NK-92 (cell line): ENCODE results near the gene ANO3.

ENCODE experiments used
- DNase-seq: peaks from one replicate; lab custom pipeline; 2025; ENCODE audit not compliant: unreplicated experiment; lab: John Stamatoyannopoulos, UW

Gene ANO3

GRCh38 chr11:26483108-26483507 lies 151.2 kb downstream of the ANO3 start:
- DNase-seq: no peak

DNA sequence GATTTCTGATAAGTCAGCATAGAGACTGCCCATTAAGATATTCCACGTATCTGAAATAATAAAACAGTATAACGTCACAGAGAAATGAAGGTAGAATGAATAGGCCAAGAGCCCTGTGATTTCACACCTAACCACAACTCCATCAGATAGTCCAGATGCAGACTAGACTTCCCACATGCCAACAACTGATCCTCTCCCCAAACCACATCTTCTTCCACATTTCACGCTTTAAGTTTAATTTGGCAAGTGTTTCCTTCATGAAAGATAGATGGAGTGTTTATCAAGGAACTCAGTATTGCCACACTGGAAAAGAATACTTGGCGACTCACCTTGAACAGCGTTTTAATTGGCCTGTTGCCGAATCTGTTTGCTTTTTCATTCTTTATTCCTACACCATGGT lies 158.6 kb downstream of the ANO3 start:
- no peak for DNase-seq

DNA sequence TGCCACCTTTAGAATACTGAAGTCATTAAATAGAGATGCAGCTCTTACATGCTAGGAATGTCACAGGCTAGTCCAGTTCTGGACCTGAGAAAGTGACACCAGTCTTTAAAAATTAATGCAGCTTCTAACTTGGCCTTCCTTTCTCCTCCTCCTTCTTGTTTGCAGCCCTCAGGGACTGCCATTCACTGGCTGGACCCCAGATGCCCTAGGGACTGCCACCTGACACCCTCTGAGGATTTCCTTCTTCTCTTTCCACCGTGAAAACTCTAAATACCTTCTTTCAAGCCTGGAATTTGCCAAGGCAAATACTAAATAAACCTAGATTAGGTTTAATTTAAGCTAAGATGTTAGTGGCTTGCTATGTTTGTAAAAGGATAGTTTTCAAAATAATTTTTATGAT lies 161.7 kb downstream of the ANO3 start:
- DNase-seq: no peak

DNA sequence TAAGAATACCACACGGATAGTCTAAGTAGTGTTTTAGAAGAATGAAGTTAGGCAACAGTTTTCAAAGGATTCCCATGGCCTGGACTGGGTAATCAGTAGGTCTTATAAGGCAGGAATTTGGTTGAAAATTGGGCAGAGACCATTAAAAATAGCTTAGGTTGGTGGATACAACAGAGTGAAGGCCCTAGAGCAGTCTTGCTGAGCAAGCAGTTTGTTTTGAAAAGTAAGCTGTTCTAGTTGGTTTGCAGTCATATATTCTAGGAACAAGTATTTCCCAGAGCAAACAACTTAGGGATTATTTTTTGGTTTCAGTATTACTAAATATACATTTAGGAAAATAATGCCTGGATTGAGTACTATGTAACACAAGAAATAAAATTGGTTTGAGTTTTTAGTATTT lies 175.3 kb downstream of the ANO3 start:
- no peak for DNase-seq

GRCh38 chr11:26510164-26510563 lies 178.2 kb downstream of the ANO3 start:
- DNase-seq: no peak

- DNase-seq: no peak
Measured at GRCh38 chr11:26510756-26511155, 178.8 kb downstream of the ANO3 start.

DNA sequence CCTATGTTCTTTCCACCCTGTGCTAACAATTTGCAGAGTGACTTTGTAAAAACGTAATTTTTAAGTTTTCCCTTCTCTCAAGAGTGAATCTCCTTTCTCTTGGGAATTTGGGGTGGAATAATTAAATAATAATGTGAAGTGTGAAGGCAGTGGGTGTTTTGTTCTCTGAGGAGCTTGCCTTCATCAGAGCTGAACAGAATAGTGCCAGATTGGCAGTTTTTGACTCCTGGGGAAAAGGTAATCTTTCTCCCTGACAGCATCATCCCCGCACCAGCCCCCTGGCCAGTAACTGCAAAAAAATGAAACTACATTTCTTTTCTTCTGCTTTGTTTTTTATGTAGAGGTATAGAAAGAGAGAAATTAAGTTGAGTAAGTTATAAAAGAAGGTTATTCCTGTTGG lies 180.3 kb downstream of the ANO3 start:
- DNase-seq: no peak

DNA sequence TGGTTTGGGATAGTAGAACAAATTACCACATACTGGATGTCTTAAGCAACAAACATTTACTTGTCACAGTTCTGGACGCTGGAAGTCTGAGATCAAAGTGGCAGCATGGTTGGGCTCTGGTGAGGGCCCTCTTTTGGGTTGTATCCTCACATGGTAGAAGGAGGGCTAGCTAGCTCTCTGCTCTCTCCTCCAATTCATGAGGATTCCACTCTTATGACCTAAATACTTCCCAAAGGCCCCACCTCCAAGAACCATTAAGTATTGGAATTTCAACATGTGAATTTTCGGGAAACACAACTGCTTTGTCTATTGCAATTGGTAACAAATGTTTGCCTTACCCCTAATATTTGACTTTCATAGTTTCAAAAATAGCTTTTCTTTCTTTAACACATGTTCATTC lies 187.5 kb downstream of the ANO3 start:
- no peak for DNase-seq

DNA sequence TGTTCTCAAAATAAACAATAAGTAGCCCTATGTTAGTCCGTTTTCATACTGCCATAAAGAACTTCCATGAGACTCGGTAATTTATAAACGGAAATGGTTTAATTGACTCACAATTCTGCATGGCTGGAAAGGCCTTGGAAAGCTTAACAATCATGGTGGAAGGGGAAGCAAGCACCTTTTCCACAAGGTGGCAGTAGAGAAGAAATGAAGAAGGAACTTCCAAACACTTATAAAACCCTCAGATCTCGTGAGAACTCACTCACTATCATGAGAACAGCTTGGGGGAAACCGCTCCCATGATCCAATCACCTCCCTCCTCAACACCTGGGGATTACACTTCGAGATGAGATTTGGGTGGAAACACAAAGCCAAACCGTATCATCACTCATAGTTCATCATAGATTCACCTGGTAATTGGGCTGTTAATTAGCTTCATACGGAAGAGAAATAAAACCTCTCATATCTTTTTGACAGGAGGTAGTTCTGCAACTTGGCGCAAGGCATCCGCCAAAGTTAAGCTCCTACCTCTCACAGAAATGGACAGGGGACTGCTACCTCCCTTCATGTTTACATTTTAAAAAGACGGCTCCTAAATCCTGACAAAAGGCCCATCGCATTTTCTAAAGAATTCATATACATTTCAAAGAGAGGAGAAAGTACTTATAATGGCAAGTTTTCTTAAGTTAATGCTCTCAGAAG lies 191.1 kb downstream of the ANO3 start:
- DNase-seq: no peak

DNA sequence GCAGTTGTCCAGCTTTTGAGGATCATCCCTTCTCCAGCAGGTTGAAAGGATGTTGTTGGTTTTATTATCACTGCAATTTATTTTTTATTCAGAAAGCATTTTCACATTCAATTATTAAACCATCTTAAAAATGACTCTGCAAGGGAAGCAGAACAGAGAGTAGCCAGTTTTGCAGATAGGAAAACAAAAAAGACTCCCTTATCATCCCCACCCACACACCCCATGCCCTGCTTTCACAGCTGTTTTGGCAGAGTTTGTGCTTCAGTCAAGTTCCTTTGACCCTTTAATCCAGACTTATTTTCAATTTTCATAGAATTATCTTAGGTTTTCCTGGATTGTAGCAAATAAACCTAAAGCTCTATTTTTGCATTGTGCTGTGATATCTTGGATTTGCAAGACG lies 195.8 kb downstream of the ANO3 start:
- DNase-seq: no peak

DNA sequence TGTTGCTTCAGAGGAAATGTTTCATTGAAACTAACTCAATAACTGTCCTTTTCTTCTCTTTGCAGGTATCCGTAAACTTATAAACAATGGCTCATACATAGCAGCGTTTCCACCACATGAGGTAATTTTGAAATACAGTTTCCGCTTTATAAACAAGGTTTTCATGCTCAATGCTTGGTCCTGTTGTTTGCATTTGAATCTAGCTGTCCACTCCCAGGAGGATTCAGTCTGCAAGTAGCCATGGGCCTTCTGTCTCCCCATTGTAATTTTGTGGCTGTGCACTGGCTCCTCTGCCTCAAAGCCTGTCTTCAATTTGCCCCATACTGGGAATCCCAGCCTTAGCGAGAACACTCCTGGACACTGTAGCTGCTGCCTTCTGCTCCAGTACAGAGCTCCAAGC lies 205.4 kb downstream of the ANO3 start:
- no peak for DNase-seq

- no peak for DNase-seq
Measured at GRCh38 chr11:26539517-26539916, 207.6 kb downstream of the ANO3 start.

DNA sequence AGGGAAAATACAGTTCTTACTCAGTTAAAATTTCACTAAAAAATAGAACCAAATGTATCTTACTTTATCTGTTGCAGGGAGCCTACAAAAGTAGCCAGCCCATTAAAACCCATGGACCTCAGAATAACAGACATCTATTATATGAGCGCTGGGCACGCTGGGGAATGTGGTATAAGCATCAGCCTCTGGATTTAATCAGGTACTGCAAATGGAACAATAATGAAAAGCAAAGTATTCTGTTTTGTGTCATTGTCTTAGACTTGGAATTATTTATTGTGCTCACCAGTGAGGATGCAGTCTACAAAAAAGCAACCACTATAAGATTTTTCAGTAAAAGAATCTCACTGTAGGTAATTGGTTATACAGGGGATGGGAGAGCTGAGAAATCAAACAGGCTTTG lies 209.9 kb downstream of the ANO3 start:
- no peak for DNase-seq

DNA sequence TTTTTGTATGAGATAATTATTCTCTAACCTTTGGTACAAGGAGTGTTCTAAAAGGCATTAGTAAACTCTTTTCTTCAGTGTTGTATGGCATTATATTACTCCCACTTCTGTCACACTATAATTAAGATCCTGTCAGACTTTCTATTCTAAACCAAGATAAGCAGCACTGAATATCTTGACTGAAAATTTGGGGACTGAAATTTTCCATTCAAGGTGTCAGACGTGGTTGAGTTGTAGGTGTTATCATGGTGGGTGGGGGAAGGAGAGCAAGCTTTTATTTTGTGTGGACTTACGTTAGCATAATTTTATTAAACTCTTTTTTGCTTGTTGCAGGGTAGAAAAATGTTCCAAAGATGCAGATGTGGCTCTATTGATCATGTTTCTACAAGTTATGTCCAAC lies 217.2 kb downstream of the ANO3 start:
- no peak for DNase-seq

DNA sequence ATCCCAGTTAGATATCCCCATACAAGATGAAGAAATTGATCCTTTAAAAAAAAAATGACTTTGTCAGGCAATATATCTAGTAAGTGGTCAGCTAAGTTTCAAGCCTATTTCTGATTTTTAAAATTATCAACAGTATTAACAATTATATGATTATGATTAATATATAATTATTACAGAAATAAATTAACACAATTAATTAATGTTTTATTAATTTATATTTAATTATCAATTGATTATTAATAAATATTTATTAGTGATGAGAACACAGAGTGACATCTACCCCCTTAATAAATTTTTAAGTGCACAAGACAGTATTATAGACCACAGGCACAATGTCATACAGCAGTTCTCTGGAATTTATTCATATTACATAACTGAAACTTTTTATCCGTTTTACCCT lies 218.1 kb downstream of the ANO3 start:
- no peak for DNase-seq

GRCh38 chr11:26551186-26551801 lies 219.4 kb downstream of the ANO3 start:
- no peak for DNase-seq

DNA sequence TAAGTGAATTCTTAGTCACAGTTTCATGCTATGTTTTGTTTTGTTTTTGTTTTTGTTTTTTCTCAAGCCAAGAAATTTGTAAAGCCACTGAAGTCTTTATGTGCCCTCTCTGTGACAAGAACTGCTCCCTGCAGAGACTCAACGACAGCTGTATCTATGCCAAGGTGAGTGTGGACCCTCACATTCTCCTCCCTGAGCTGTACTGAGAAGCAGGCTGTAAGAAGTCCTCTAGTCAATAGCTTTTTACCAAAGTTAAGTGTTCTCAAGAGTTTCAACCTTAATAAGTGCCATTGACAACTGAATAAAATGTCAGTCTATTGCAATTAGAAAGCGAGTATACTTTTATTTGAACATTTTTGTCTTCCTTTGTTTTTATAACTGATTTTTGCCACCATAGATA lies 221.3 kb downstream of the ANO3 start:
- no peak for DNase-seq

DNA sequence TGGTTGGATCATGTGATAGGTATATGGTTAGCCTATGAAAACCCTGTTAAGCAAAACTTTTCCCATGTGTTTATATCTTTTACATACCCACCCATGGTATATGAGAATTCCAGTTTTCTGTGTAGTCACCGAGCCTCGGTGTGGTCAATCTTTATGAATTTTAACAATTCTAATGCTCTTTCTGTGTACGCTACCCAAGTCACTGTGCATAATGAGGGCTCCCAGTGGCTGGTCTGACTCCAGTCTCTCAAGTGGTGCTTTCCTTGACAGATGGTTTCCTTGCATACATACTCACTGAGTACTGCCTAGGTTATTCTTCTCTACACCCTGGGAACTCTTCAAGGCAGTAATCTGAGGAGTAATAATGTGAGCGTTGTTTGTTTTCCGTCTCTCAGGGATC lies 222.5 kb downstream of the ANO3 start:
- DNase-seq: no peak

GRCh38 chr11:26556582-26556981 lies 224.7 kb downstream of the ANO3 start:
- DNase-seq: no peak

GRCh38 chr11:26557666-26558065 lies 225.7 kb downstream of the ANO3 start:
- DNase-seq: no peak

DNA sequence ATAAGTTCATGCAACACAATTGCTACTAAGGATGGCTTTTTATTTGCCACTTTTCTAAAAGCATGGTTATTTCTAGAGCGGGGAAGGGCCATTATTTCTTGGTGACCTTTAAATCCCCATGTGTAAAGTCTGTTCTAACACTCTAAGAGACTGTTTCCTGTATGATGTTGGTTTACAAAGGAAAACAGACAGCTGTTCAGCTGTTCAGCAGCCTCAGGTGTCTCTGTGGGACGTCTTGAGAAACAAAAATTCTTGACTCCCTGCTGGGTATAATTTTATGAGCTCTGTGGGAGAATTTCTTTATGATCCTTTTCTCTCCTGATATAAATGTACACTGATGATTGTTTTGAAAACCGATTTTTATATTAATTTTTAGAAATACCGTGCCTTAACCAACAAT lies 226.3 kb downstream of the ANO3 start:
- DNase-seq: no peak

DNA sequence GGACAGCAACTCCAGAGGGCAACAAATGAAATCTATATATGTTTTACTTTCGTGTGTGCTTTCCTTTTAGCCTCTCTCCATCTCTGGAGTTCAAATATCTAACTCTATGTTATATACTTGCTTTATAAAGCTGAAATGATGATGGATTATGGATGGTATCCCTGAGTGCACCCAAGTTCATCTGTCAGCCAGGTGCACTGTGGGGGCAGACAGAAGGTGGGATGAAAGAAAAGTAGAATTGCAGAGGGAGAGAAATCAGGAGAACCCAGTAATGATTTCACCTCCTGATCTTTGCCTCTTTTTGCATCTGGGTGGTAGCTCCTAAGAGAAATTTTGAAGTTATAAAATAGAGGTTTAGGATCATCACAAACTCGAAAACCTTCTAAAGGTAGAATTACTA lies 237.7 kb downstream of the ANO3 start:
- no peak for DNase-seq
